Neural progenitor cell (in vitro differentiated cells): ENCODE results near the gene DOCK4.

Experiments used
- EZH2 ChIP-seq: fragments of 200-600 bp; sonication (generic); IDR thresholded peaks from 2 replicates; pipeline ENCODE4 v1.6.1; 2017; ENCODE audit warnings: antibody characterized with exemption, mild to moderate bottlenecking, moderate library complexity
- EZH2phosphoT487 ChIP-seq: fragments of 200-600 bp; sonication (generic); IDR thresholded peaks from 2 replicates; pipeline ENCODE4 v1.6.1; 2017; ENCODE audit warnings: antibody characterized with exemption
- TF ChIP-seq, protein P1 (sequence below): fragments of 200-600 bp; sonication (generic); IDR thresholded peaks from 2 replicates; pipeline ENCODE4 v1.5.1; 2017; ENCODE audit warnings: antibody characterized with exemption, mild to moderate bottlenecking

DNA sequence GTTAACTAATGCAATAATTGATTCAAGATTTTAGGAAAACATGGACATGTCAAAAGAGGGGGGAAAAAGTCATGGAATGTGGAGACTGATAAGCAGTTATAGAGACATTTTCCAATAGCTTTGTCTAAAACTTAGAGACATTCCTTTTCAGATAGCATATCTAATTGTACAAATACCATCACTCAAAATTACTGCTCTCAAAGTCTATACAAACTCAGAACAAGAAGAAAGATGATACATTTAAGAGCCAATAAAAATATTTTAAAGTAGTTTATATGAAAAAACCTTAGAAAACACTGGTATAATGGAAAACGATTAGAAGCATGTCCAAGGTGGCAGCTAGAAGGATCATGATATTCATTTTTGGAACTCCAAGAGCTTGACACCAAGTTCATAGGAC, 146.5 kb downstream of the DOCK4 start:
- TF ChIP-seq, protein P1, sequence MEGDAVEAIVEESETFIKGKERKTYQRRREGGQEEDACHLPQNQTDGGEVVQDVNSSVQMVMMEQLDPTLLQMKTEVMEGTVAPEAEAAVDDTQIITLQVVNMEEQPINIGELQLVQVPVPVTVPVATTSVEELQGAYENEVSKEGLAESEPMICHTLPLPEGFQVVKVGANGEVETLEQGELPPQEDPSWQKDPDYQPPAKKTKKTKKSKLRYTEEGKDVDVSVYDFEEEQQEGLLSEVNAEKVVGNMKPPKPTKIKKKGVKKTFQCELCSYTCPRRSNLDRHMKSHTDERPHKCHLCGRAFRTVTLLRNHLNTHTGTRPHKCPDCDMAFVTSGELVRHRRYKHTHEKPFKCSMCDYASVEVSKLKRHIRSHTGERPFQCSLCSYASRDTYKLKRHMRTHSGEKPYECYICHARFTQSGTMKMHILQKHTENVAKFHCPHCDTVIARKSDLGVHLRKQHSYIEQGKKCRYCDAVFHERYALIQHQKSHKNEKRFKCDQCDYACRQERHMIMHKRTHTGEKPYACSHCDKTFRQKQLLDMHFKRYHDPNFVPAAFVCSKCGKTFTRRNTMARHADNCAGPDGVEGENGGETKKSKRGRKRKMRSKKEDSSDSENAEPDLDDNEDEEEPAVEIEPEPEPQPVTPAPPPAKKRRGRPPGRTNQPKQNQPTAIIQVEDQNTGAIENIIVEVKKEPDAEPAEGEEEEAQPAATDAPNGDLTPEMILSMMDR, result no peak
- TF ChIP-seq EZH2 (no peak), EZH2phosphoT487 (no peak)
